Uterus (tissue), 2 donors: ENCODE data around the gene TCAP.

Source experiments
- CTCF ChIP-seq, 4 experiments: fragments of 200-600 bp in 2 of 4; fragments of 450-650 bp in 2 of 4; sonication (generic) in 2 of 4; IDR thresholded peaks; one replicate each; pipeline ENCODE4 v1.5.1; 2016 to 2019; ENCODE audit warnings: antibody characterized with exemption in 4 of 4, mild to moderate bottlenecking in 2 of 4, moderate library complexity in 1 of 4
- POLR2A ChIP-seq, 2 donors: fragments of 450-650 bp; IDR thresholded peaks; one replicate each; pipeline ENCODE4 v1.6.1; 2016; ENCODE audit warnings: antibody characterized with exemption in 2 of 2, mild to moderate bottlenecking in 1 of 2, moderate library complexity in 1 of 2

GRCh38 chr17:39655105-39655504, 10.0 kb upstream of the TCAP start:
- TF ChIP-seq CTCF (IDR thresholded peaks at IDR 0.05) (no peak), POLR2A (IDR thresholded peaks at IDR 0.05) (no peak)
